GM12864 (cell line): ENCODE data around the gene ATP10D.

Source experiments
- DNase-seq: peaks from one replicate; pipeline ENCODE4 v3.0.0-alpha.2; 2011; ENCODE audit warnings: low read depth
- H3K4me3 ChIP-seq: 2 replicates; pipeline ENCODE4 v1.5.1; 2011; ENCODE audit warnings: mild to moderate bottlenecking, low read depth, low read length, control low read depth
- CTCF ChIP-seq: IDR thresholded peaks from 2 replicates; pipeline ENCODE4 v1.5.1; 2011; ENCODE audit warnings: low read depth, mild to moderate bottlenecking, moderate library complexity, low read length, control low read depth, inconsistent platforms; ENCODE audit errors: missing control alignments

Gene ATP10D

GRCh38 chr4:47473141-47473750, 11.8 kb upstream of the ATP10D start:
- no peak overlapping the region for H3K4me3 ChIP-seq
- TF ChIP-seq CTCF, result no peak
- no peak for DNase-seq

- no peak for DNase-seq
- no peak overlapping the region for H3K4me3 ChIP-seq
- TF ChIP-seq CTCF, result no peak
Measured at GRCh38 chr4:47474799-47475198, 10.3 kb upstream of the ATP10D start.

GRCh38 chr4:47475411-47475810, 9.7 kb upstream of the ATP10D start:
- TF ChIP-seq CTCF, result no peak
- DNase-seq, result no peak
- no peak overlapping the region for H3K4me3 ChIP-seq

GRCh38 chr4:47478804-47479203, 6.3 kb upstream of the ATP10D start:
- H3K4me3 ChIP-seq, result no peak overlapping the region
- no peak for DNase-seq
- TF ChIP-seq CTCF, result no peak

GRCh38 chr4:47482326-47482725, 2.7 kb upstream of the ATP10D start:
- TF ChIP-seq CTCF, result no peak
- DNase-seq, result no peak
- no peak overlapping the region for H3K4me3 ChIP-seq

- H3K4me3 ChIP-seq, result no peak overlapping the region
- no peak for TF ChIP-seq CTCF
- DNase-seq, result no peak
Measured at GRCh38 chr4:47483745-47484144, 1.3 kb upstream of the ATP10D start.

- DNase-seq, result peak; percentile 43
- no peak overlapping the region; the same call in 1 of the 2 replicates for H3K4me3 ChIP-seq
- no peak for TF ChIP-seq CTCF
Measured at GRCh38 chr4:47484168-47484567, 907 bp upstream of the ATP10D start.
